Tibial nerve (tissue), 4 donors: ENCODE results near the gene COBLL1. TPM values are rescaled to one million over a fixed set of nuclear protein-coding genes. Genes with fewer than 3 reads are reported as not detected.

Source experiments
- DNase-seq, 2 donors: peaks; one replicate each; pipeline ENCODE4 v3.0.0-alpha.2; 2019; ENCODE audit warnings: low spot score in 2 of 2
- H3K27ac ChIP-seq, 4 donors: fragments of 200-600 bp; sonication (generic) in 3 of 4; one replicate each; pipeline ENCODE4 v1.5.1; 2017 to 2019; ENCODE audit warnings: mild to moderate bottlenecking in 1 of 4
- H3K27me3 ChIP-seq, 2 donors: fragments of 200-600 bp; sonication (generic) in 1 of 2; one replicate each; pipeline versions ENCODE4 v1.5.1 to v1.6.0; 2017 to 2019
- H3K36me3 ChIP-seq, 3 donors: fragments of 200-600 bp; sonication (generic); one replicate each; pipeline ENCODE4 v1.5.1; 2018 to 2019
- H3K4me1 ChIP-seq, 4 donors: fragments of 200-600 bp; sonication (generic) in 3 of 4; one replicate each; pipeline ENCODE4 v1.5.1; 2017 to 2019
- H3K4me3 ChIP-seq, 4 donors: fragments of 200-600 bp; sonication (generic) in 3 of 4; one replicate each; pipeline ENCODE4 v1.5.1; 2017 to 2019; ENCODE audit warnings: mild to moderate bottlenecking in 1 of 4, moderate library complexity in 1 of 4
- H3K9me3 ChIP-seq, 4 donors: fragments of 200-600 bp; sonication (generic) in 3 of 4; one replicate each; pipeline ENCODE4 v1.5.1; 2017 to 2019
- EP300 ChIP-seq, 2 donors: sonication (generic); formaldehyde crosslinking; IDR thresholded peaks; one replicate each; pipeline ENCODE4 v1.6.1; 2017; ENCODE audit warnings: antibody characterized with exemption in 2 of 2, mild to moderate bottlenecking in 1 of 2
- POLR2A ChIP-seq, 2 donors: fragments of 450-650 bp; IDR thresholded peaks; one replicate each; pipeline ENCODE4 v1.6.1; 2017; ENCODE audit warnings: antibody characterized with exemption in 2 of 2, mild to moderate bottlenecking in 2 of 2, moderate library complexity in 2 of 2
- WGBS, 2 donors: methylation state at CpG; one replicate each; pipeline ENCODE4 v1.1.5; 2018; 5-methylcytosine and 5-hydroxymethylcytosine counted together
- total RNA-seq, 4 donors: library from RNA; depleted of rRNA; stranded (reverse); fragments of >200 nt; gene quantifications; one replicate each; pipeline ENCODE4 v1.1.0, GENCODE V29; 2016
- TF ChIP-seq, protein P1 (sequence below), 5 experiments: fragments of 200-600 bp in 3 of 5; fragments of 450-650 bp in 2 of 5; sonication (generic) in 3 of 5; IDR thresholded peaks; one replicate each; pipeline ENCODE4 v1.5.1; 2016 to 2019; ENCODE audit warnings: antibody characterized with exemption in 5 of 5, mild to moderate bottlenecking in 3 of 5, moderate library complexity in 2 of 5

Gene COBLL1
- total RNA-seq, 4 donors from 2014 or later, result 117 to 190 (median 146) TPM

DNA sequence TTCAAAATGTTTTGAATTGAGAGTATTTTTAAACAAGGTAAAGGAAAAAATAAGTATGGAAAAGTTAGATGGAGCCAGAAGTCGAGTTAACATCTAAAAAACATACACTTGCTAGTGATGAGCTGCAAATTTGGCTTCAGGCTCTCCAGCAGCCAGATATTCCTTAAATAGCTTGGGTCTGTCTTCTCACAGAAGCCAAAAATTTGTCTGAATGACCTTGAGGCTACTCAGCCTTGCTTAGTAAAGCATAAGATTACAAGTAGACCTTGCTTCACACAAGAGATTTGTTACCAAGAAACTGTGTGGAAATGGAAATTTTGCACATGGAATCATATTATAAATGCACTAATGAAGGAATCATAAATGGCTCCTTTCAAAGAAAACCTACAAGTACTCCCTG lies 179.6 kb downstream of the COBLL1 start:
- Histone ChIP-seq H3K27ac (no peak overlapping the region), H3K4me3 (no peak overlapping the region), H3K27me3 (no peaks in the 10 kb centered on the region), H3K4me1 (peaks cover 0 to 3% (median 0%) of the 10 kb centered on the region in 4 donors), H3K36me3 (peaks cover 0 to 14% (median 0%) of the 10 kb centered on the region in 3 donors), H3K9me3 (peaks cover 0 to 3% (median 0%) of the 10 kb centered on the region in 4 donors)
- 64 to 66% methylated on average over 1 of the region's 1 CpG for WGBS, 2 donors
- TF ChIP-seq POLR2A (IDR thresholded peaks at IDR 0.05), result no peak
- no peak for TF ChIP-seq EP300 (IDR thresholded peaks at IDR 0.05)
- TF ChIP-seq, protein P1, sequence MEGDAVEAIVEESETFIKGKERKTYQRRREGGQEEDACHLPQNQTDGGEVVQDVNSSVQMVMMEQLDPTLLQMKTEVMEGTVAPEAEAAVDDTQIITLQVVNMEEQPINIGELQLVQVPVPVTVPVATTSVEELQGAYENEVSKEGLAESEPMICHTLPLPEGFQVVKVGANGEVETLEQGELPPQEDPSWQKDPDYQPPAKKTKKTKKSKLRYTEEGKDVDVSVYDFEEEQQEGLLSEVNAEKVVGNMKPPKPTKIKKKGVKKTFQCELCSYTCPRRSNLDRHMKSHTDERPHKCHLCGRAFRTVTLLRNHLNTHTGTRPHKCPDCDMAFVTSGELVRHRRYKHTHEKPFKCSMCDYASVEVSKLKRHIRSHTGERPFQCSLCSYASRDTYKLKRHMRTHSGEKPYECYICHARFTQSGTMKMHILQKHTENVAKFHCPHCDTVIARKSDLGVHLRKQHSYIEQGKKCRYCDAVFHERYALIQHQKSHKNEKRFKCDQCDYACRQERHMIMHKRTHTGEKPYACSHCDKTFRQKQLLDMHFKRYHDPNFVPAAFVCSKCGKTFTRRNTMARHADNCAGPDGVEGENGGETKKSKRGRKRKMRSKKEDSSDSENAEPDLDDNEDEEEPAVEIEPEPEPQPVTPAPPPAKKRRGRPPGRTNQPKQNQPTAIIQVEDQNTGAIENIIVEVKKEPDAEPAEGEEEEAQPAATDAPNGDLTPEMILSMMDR (IDR thresholded peaks at IDR 0.05), result no peak
- no peak for DNase-seq

DNA sequence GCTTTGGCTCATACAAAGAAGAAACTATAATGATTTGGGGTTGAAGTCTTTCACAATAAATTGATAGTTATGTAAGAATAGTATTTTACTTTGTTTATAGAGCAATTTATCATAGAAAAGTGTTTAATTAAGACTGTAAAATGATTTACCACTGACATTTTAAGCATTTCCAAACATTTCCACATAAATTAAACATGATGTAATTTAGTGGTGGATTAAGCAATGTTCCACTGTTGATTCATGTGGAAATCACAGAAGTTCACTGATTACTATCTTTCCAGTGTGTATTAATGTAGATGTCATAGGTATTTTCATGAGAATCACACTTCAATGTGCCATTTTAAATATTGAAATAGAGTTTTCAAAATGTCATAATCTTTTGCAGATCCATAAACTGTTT lies 180.3 kb downstream of the COBLL1 start:
- H3K9me3 ChIP-seq, result peaks cover 0 to 3% (median 0%) of the 10 kb centered on the region in 4 donors
- H3K27ac ChIP-seq, result no peak overlapping the region
- peaks cover 0 to 3% (median 0%) of the 10 kb centered on the region in 4 donors for H3K4me1 ChIP-seq

DNA sequence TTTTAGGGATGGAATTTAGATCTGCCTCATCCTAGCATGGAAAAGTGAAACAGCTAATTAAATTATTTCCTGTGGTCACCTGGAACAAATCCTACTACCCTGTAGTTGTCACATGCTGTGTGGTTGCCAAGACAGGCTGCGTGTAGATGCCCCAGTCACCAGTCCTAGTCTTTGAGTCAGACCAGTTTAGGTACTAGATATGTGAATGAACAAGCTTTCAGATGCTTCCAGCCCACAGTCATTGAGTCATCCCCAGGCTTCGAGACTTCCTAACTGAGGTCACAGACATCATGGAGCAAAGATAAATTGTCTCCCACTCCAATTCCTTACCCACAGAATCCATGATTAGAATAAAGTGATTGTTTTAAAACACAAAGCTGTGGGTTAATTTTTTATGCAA lies 184.5 kb downstream of the COBLL1 start:
- no peak for DNase-seq
- WGBS, 2 donors, result 41 to 66% methylated on average over 2 of the region's 2 CpGs
- H3K27ac ChIP-seq, result no peak overlapping the region
- H3K9me3 ChIP-seq, result no peaks in the 10 kb centered on the region
- peaks cover 0 to 2% (median 0%) of the 10 kb centered on the region in 4 donors for H3K4me1 ChIP-seq
- H3K27me3 ChIP-seq, result no peaks in the 10 kb centered on the region
- TF ChIP-seq POLR2A (IDR thresholded peaks at IDR 0.05) (no peak), EP300 (IDR thresholded peaks at IDR 0.05) (no peak)
- TF ChIP-seq, protein P1 (IDR thresholded peaks at IDR 0.05), result no peak
- H3K4me3 ChIP-seq, result no peak overlapping the region
- H3K36me3 ChIP-seq, result peaks cover 0 to 14% (median 0%) of the 10 kb centered on the region in 3 donors

More for the DNA sequence above, 180.3 kb downstream of the COBLL1 start:
- DNase-seq, result no peak
- no peak for TF ChIP-seq POLR2A (IDR thresholded peaks at IDR 0.05)
- TF ChIP-seq, protein P1 (IDR thresholded peaks at IDR 0.05), result no peak
- no peak for TF ChIP-seq EP300 (IDR thresholded peaks at IDR 0.05)
- Histone ChIP-seq H3K27me3 (no peaks in the 10 kb centered on the region), H3K36me3 (peaks cover 0 to 14% (median 0%) of the 10 kb centered on the region in 3 donors), H3K4me3 (no peak overlapping the region)

DNA sequence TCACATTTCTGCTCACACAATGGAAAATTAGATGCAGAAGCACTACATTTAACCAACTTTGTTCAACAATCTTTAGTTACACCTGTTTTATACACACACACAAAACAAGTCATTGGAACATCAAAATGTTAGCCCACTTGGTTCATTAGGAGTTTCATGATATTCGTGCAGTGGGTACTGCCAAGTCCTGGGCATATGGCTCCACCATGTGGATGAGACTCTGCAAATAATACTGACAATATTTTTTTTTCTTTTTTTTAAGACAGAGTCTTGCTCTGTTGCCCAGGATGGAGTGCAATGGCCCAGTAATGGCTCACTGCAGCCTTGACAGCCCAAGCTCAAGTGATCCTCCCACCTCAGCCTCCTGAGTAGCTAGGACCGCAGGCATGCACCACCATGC lies 185.9 kb downstream of the COBLL1 start:
- TF ChIP-seq EP300 (IDR thresholded peaks at IDR 0.05) (no peak), POLR2A (IDR thresholded peaks at IDR 0.05) (no peak)
- TF ChIP-seq, protein P1 (IDR thresholded peaks at IDR 0.05), result no peak
- WGBS, 2 donors, result 87% methylated on average over 2 of the region's 2 CpGs
- Histone ChIP-seq H3K4me3 (no peak overlapping the region), H3K36me3 (peaks cover 0 to 14% (median 0%) of the 10 kb centered on the region in 3 donors), H3K27me3 (no peaks in the 10 kb centered on the region), H3K9me3 (peaks cover 0 to 13% (median 4%) of the 10 kb centered on the region in 4 donors), H3K27ac (no peak overlapping the region), H3K4me1 (no peaks in the 10 kb centered on the region)
- DNase-seq, result no peak

DNA sequence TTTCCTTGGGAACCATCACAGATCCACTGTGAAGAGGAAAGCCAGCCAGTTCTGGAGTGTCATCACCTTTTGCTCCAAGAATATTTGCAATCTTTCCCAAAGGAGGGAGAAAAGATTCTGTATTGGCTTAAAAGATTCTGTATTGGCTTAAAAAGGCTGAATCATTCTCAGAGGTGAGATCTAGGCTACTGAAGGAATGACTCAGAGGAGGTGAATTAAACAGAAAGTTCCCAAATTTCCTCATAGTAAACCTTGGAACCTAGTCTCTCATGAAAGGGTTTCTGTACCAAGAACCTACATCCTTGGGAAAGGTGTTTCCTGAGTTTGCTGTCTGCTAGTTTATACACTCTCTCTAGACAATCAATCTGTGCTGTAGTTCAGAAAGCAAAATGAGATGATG lies 186.3 kb downstream of the COBLL1 start:
- TF ChIP-seq EP300 (IDR thresholded peaks at IDR 0.05) (no peak), POLR2A (IDR thresholded peaks at IDR 0.05) (no peak)
- TF ChIP-seq, protein P1 (IDR thresholded peaks at IDR 0.05), result no peak

More for the DNA sequence above, 186.3 kb downstream of the COBLL1 start:
- Histone ChIP-seq H3K4me1 (no peaks in the 10 kb centered on the region), H3K9me3 (peaks cover 0 to 17% (median 4%) of the 10 kb centered on the region in 4 donors), H3K27ac (no peak overlapping the region), H3K36me3 (peaks cover 0 to 14% (median 0%) of the 10 kb centered on the region in 3 donors), H3K27me3 (no peaks in the 10 kb centered on the region), H3K4me3 (no peak overlapping the region)
- no peak for DNase-seq
